Muscle of arm (tissue), 12 donors: ENCODE results near the gene EIF4G3. TPM values are rescaled to one million over a fixed set of nuclear protein-coding genes. Genes with fewer than 3 reads are reported as not detected.
"Not testable (repeated sequence)": the region's sequence is repeated elsewhere in the genome, so short reads cannot be mapped to it uniquely, and the experiment has no call there.

ENCODE experiments used
- DNase-seq: peaks from one replicate; pipeline ENCODE4 v3.0.0-alpha.2; 2013
- polyA plus RNA-seq, 12 donors: library from polyadenylated mRNA; unstranded; fragments of 120-200 nt; gene quantifications; one replicate each; pipeline ENCODE4 v1.2.1, GENCODE V29; 2013; ENCODE audit not compliant: insufficient read length in 12 of 12

The EIF4G3 gene
- polyA plus RNA-seq, 12 donors = 31.5 to 63.8 (median 37.7) TPM; not detected in 1

- DNase-seq = no peak
Observed at GRCh38 chr1:21034725-21035628, 141.7 kb downstream of the EIF4G3 start.

GRCh38 chr1:21032741-21033140 is 144.0 kb downstream of the EIF4G3 start:
- peak; percentile 24 for DNase-seq

- no peak for DNase-seq
Observed at GRCh38 chr1:21030181-21030580, 146.5 kb downstream of the EIF4G3 start.

GRCh38 chr1:21028520-21029145 is 148.1 kb downstream of the EIF4G3 start:
- no peak for DNase-seq

- DNase-seq = no peak
Observed at GRCh38 chr1:21027805-21028204, 148.9 kb downstream of the EIF4G3 start.

GRCh38 chr1:21024918-21025317 is 151.8 kb downstream of the EIF4G3 start:
- no peak for DNase-seq

- not testable (repeated sequence) for DNase-seq
Observed at GRCh38 chr1:21024136-21024896, 152.4 kb downstream of the EIF4G3 start.

GRCh38 chr1:21022279-21023040 is 154.2 kb downstream of the EIF4G3 start:
- peak; percentile 73 for DNase-seq

GRCh38 chr1:21021311-21021710 is 155.4 kb downstream of the EIF4G3 start:
- no peak for DNase-seq

GRCh38 chr1:21020151-21020550 is 156.5 kb downstream of the EIF4G3 start:
- DNase-seq = no peak

- DNase-seq = no peak
Observed at GRCh38 chr1:21018673-21019072, 158.0 kb downstream of the EIF4G3 start.

GRCh38 chr1:21013510-21013909 is 163.2 kb downstream of the EIF4G3 start:
- no peak for DNase-seq

GRCh38 chr1:21012937-21013336 is 163.8 kb downstream of the EIF4G3 start:
- peak; percentile 57 for DNase-seq

- no peak for DNase-seq
Observed at GRCh38 chr1:21007876-21008275, 168.8 kb downstream of the EIF4G3 start.

- no peak for DNase-seq
Observed at GRCh38 chr1:21005466-21006239, 171.0 kb downstream of the EIF4G3 start.

- DNase-seq = no peak
Observed at GRCh38 chr1:21003281-21004045, 173.2 kb downstream of the EIF4G3 start.

GRCh38 chr1:21001042-21001441 is 175.7 kb downstream of the EIF4G3 start:
- DNase-seq = no peak

GRCh38 chr1:21000245-21000594 is 176.5 kb downstream of the EIF4G3 start:
- no peak for DNase-seq

GRCh38 chr1:20999525-21000244 is 177.0 kb downstream of the EIF4G3 start:
- DNase-seq = no peak
